ENCODE results near the gene CRACR2A. TPM values are rescaled to one million over a fixed set of nuclear protein-coding genes. Genes with fewer than 3 reads are reported as not detected.

The CRACR2A gene
- total and polyA plus RNA-seq, 10 of the 15 experiments (the other 5 are each of a cell fraction or from before 2014, with no cell fraction given) = 2.1 to 18.0 (median 13.2) TPM

DNA sequence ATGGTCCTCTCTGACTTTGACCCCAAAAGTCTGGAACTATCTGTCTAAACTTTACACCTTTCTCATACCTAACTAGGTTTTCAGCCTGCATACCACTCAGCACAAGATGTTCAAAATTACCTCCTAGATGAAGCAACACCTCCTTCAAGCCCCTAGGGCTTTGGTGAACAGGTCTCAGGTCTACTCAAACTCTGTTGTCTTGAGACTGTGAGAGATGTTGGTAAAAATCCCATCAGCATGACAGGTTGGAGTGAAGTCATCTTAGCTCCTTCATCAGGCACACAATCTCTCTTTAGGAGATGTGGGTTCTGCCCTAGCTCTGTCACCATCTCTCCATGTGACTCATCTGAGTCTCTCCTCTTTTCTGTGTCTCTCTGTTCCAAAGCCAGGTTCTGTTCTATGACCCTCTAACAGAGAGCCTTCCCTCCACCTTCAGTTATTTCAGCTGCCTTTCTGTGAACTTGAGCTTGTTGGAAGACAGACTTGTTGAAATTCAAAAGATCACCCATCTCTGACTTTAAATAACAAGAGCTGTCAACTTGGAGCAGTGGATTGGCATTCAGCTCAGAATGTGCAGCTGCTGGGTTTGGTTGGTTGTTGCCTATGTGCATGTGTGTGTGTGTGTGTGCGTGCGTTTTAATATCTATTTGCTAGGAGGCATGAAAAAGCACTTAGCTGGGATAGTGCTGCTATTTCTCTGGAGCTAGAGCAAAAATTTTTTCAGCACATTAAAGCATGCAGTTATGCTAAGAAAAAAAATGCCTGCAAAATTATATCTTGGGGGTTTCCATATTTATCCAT, 130.7 kb downstream of the CRACR2A start:
- TF ChIP-seq, protein P1, sequence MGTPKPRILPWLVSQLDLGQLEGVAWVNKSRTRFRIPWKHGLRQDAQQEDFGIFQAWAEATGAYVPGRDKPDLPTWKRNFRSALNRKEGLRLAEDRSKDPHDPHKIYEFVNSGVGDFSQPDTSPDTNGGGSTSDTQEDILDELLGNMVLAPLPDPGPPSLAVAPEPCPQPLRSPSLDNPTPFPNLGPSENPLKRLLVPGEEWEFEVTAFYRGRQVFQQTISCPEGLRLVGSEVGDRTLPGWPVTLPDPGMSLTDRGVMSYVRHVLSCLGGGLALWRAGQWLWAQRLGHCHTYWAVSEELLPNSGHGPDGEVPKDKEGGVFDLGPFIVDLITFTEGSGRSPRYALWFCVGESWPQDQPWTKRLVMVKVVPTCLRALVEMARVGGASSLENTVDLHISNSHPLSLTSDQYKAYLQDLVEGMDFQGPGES (IDR thresholded peaks at IDR 0.05) = no peak
- TF ChIP-seq EP300 (IDR thresholded peaks at IDR 0.05; ENCODE audit: borderline replicate concordance in 1 of 2, control insufficient read depth in 1 of 2, low read depth in 2 of 2, low read length in 2 of 2) (no peak), IRF4 (IDR thresholded peaks at IDR 0.05; ENCODE audit: low read depth, low read length) (no peak), IKZF2 (IDR thresholded peaks at IDR 0.05) (no peak), CREB1 (IDR thresholded peaks at IDR 0.05; ENCODE audit: low read depth) (no peak), RB1 (IDR thresholded peaks at IDR 0.05; ENCODE audit: borderline replicate concordance) (no peak), FOS (IDR thresholded peaks at IDR 0.05; ENCODE audit: borderline replicate concordance, extremely low read depth, insufficient read length) (no peak), SP1 (IDR thresholded peaks at IDR 0.05; ENCODE audit: low read depth, low read length) (no peak), ZBED1 (IDR thresholded peaks at IDR 0.05; ENCODE audit: borderline replicate concordance) (no peak), RAD51 (IDR thresholded peaks at IDR 0.05) (no peak), ZNF622 (IDR thresholded peaks at IDR 0.05) (no peak), BRCA1 (IDR thresholded peaks at IDR 0.05; ENCODE audit: low read depth, low read length) (no peak), BHLHE40 (IDR thresholded peaks at IDR 0.05; ENCODE audit: borderline replicate concordance in 1 of 2, low read depth in 2 of 2, low read length in 1 of 2) (no peak)
- H3K4me2 ChIP-seq (ENCODE audit: control insufficient read depth, insufficient read depth) = peak overlapping the region; percentile 47; the same call in 1 of the 2 replicates
- peaks cover 11% of the 10 kb centered on the region for H3K4me1 ChIP-seq (ENCODE audit: control insufficient read depth, insufficient read depth, low read length)
- FAIRE-seq = no peak
- TSS peak; percentile 50 for BruUV-seq (replicated peaks)
- no peak for ATAC-seq
- H3K9me3 ChIP-seq (replicated peaks; ENCODE audit: control insufficient read depth, insufficient read depth, low read length) = no peaks in the 10 kb centered on the region
- H3K36me3 ChIP-seq (ENCODE audit: control insufficient read depth in 2 of 2, insufficient read depth in 2 of 2, low read length in 1 of 2) = no peaks in the 10 kb centered on the region
- H3K9ac ChIP-seq (ENCODE audit: control insufficient read depth, insufficient read depth, low read length) = no peak overlapping the region
- no peak overlapping the region; the same call in 1 of the 2 replicates for H3K27ac ChIP-seq (ENCODE audit: control insufficient read depth, insufficient read depth)
- H4K20me1 ChIP-seq (ENCODE audit: control insufficient read depth, insufficient read depth) = no peaks in the 10 kb centered on the region
- no peak for DNase-seq (ENCODE audit: low read depth, low spot score)
- ChIA-PET CTCF (interaction anchor here (0.6 to 1.5 kb wide), 6 partner anchors 13 to 322 kb away, joined by 3 to 5 read pairs (median 3); no protein-coding TSS in a partner anchor), RAD21 (ENCODE audit: unreplicated experiment) (interaction anchor here (0.7 to 1.2 kb wide), 2 partner anchors 131 to 181 kb away, joined by 3 read pairs; partner anchors contain the start of gene CRACR2A), SMC1A (ENCODE audit: uncharacterized antibody, unreplicated experiment) (interaction anchor here (0.7 to 2.0 kb wide), 4 partner anchors 10 to 17 kb away, joined by 3 to 7 read pairs (median 4); no protein-coding TSS in a partner anchor), POLR2A (interaction anchor here (0.5 to 0.7 kb wide), 3 partner anchors 67 to 319 kb away, joined by 3 to 6 read pairs (median 4); no protein-coding TSS in a partner anchor)
- no peak overlapping the region for H3K4me3 ChIP-seq
- intact Hi-C loops (cut with micrococcal nuclease; ENCODE audit: unreplicated experiment) (no loop called here), in situ Hi-C loops (cut with MboI) (no loop called here)
- H2AFZ ChIP-seq (ENCODE audit: control insufficient read depth, low read depth, low read length) = no peak overlapping the region
- no peaks in the 10 kb centered on the region for H3K27me3 ChIP-seq (replicated peaks in 1 of 2; ENCODE audit: control insufficient read depth in 2 of 2, insufficient read depth in 2 of 2, low read length in 1 of 2)
- WGBS (ENCODE audit: insufficient coverage, insufficient replicate concordance, low lambda C conversion rate, missing lambda C conversion rate) = 100% methylated on average over 2 of the region's 2 CpGs
- no peaks in the 10 kb centered on the region for H3K79me2 ChIP-seq (ENCODE audit: control insufficient read depth, insufficient read depth, low read length)

Measured in GM12878 (cell line).